HepG2 (cell line): ENCODE results near the gene S100A7. TPM values are rescaled to one million over a fixed set of nuclear protein-coding genes. Genes with fewer than 3 reads are reported as not detected.

Experiments used
- ATF2 ChIP-seq: sonication (generic); formaldehyde crosslinking; IDR thresholded peaks from 2 replicates; pipeline ENCODE4 v1.4.0; 2020; ENCODE audit warnings: missing genetic modification reagents
- CHD2 ChIP-seq: IDR thresholded peaks from 2 replicates; pipeline ENCODE4 v1.6.1; 2011; ENCODE audit warnings: low read depth, low read length, improper control_type of control experiment
- FOXA3 ChIP-seq: IDR thresholded peaks from 2 replicates; pipeline ENCODE4 v1.6.1; 2016; ENCODE audit warnings: missing genetic modification reagents, missing compliant biosample characterization
- HNRNPH1 ChIP-seq: fragments of 200-400 bp; formaldehyde crosslinking; optimal IDR thresholded peaks from 2 replicates; pipeline ENCODE3; 2017; ENCODE audit warnings: mild to moderate bottlenecking, low read depth, low read length
- HOXA5 ChIP-seq: sonication (generic); formaldehyde crosslinking; IDR thresholded peaks from 2 replicates; pipeline ENCODE4 v1.4.0; 2020; ENCODE audit warnings: missing genetic modification reagents
- JUND ChIP-seq: sonication (generic); formaldehyde crosslinking; IDR thresholded peaks from 2 replicates; pipeline ENCODE4 v1.8.0; 2022; ENCODE audit warnings: mild to moderate bottlenecking, missing genetic modification reagents
- KLF12 ChIP-seq: sonication (generic); formaldehyde crosslinking; IDR thresholded peaks from 2 replicates; pipeline ENCODE4 v1.4.0; 2020; ENCODE audit warnings: missing genetic modification reagents, borderline replicate concordance
- MAF1 ChIP-seq: sonication (generic); formaldehyde crosslinking; IDR thresholded peaks from 2 replicates; pipeline ENCODE4 v1.5.0; 2020; ENCODE audit warnings: missing genetic modification reagents, borderline replicate concordance
- MIXL1 ChIP-seq: IDR thresholded peaks from 2 replicates; pipeline ENCODE4 v1.6.1; 2016
- MTF1 ChIP-seq: sonication (generic); formaldehyde crosslinking; IDR thresholded peaks from 2 replicates; pipeline ENCODE4 v1.5.0; 2020; ENCODE audit warnings: missing genetic modification reagents
- MXI1 ChIP-seq: IDR thresholded peaks from 3 replicates; pipeline ENCODE4 v1.6.1; 2012; ENCODE audit warnings: low read depth, low read length, inconsistent platforms, borderline replicate concordance
- MYC ChIP-seq: sonication (generic); formaldehyde crosslinking; IDR thresholded peaks from 2 replicates; pipeline ENCODE4 v1.9.0; 2021; ENCODE audit warnings: missing genetic modification reagents, borderline replicate concordance
- NFE2 ChIP-seq: sonication (generic); formaldehyde crosslinking; IDR thresholded peaks from 2 replicates; pipeline ENCODE4 v1.4.0; 2020; ENCODE audit warnings: missing genetic modification reagents
- POGZ ChIP-seq: sonication (generic); formaldehyde crosslinking; IDR thresholded peaks from 2 replicates; pipeline ENCODE4 v1.4.0; 2020; ENCODE audit warnings: mild to moderate bottlenecking, missing genetic modification reagents
- SETDB1 ChIP-seq: sonication (generic); formaldehyde crosslinking; IDR thresholded peaks from 2 replicates; pipeline ENCODE4 v1.5.1; 2020; ENCODE audit warnings: missing genetic modification reagents, mild to moderate bottlenecking, borderline replicate concordance
- SYNCRIP ChIP-seq: fragments of 200-400 bp; formaldehyde crosslinking; IDR thresholded peaks from 2 replicates; pipeline ENCODE4 v1.6.1; 2018; ENCODE audit warnings: mild to moderate bottlenecking, low read depth, low read length; ENCODE audit not compliant: insufficient read depth
- TBL1XR1 ChIP-seq: fragments of 150-350 bp; IDR thresholded peaks from 2 replicates; pipeline ENCODE4 v1.6.1; 2014; ENCODE audit warnings: borderline replicate concordance, low read length; ENCODE audit not compliant: partially characterized antibody
- TBX2 ChIP-seq: sonication (generic); formaldehyde crosslinking; IDR thresholded peaks from 2 replicates; pipeline ENCODE4 v1.5.0; 2020; ENCODE audit warnings: missing genetic modification reagents, mild to moderate bottlenecking, borderline replicate concordance
- THAP8 ChIP-seq: sonication (generic); formaldehyde crosslinking; IDR thresholded peaks from 2 replicates; pipeline ENCODE4 v1.5.1; 2020; ENCODE audit warnings: missing genetic modification reagents, mild to moderate bottlenecking, borderline replicate concordance
- TOPORS ChIP-seq: sonication (generic); formaldehyde crosslinking; IDR thresholded peaks from 2 replicates; pipeline ENCODE4 v1.8.0; 2023; ENCODE audit warnings: mild to moderate bottlenecking, missing genetic modification reagents
- ZC3H4 ChIP-seq: sonication (generic); formaldehyde crosslinking; IDR thresholded peaks from 2 replicates; pipeline ENCODE4 v1.4.0; 2020; ENCODE audit warnings: missing genetic modification reagents, borderline replicate concordance
- ZKSCAN1 ChIP-seq: fragments of 150-350 bp; IDR thresholded peaks from 2 replicates; pipeline ENCODE4 v1.6.1; 2014; ENCODE audit warnings: low read length
- ZNF124 ChIP-seq: sonication (generic); formaldehyde crosslinking; IDR thresholded peaks from 2 replicates; pipeline ENCODE4 v1.4.0; 2020; ENCODE audit warnings: missing genetic modification reagents
- ZNF24 ChIP-seq: fragments of 450-650 bp; IDR thresholded peaks from 2 replicates; pipeline ENCODE4 v1.6.1; 2017; ENCODE audit warnings: antibody characterized with exemption, mild to moderate bottlenecking
- ZNF326 ChIP-seq: sonication (generic); formaldehyde crosslinking; IDR thresholded peaks from 2 replicates; pipeline ENCODE4 v1.4.0; 2020; ENCODE audit warnings: missing genetic modification reagents, borderline replicate concordance
- ZNF335 ChIP-seq: sonication (generic); formaldehyde crosslinking; IDR thresholded peaks from 2 replicates; pipeline ENCODE4 v1.4.0; 2020; ENCODE audit warnings: missing genetic modification reagents
- ZNF605 ChIP-seq: sonication (generic); formaldehyde crosslinking; IDR thresholded peaks from 2 replicates; pipeline ENCODE4 v1.8.0; 2022; ENCODE audit warnings: mild to moderate bottlenecking, missing genetic modification reagents
- ZNF607 ChIP-seq: sonication (generic); formaldehyde crosslinking; IDR thresholded peaks from 2 replicates; pipeline ENCODE4 v1.5.1; 2020; ENCODE audit warnings: missing genetic modification reagents, mild to moderate bottlenecking, borderline replicate concordance
- ZNF672 ChIP-seq: sonication (generic); formaldehyde crosslinking; IDR thresholded peaks from 2 replicates; pipeline ENCODE4 v1.8.1; 2022; ENCODE audit warnings: missing genetic modification reagents
- ZNF674 ChIP-seq: sonication (generic); formaldehyde crosslinking; IDR thresholded peaks from 2 replicates; pipeline ENCODE4 v1.5.0; 2020; ENCODE audit warnings: low read depth, mild to moderate bottlenecking, missing genetic modification reagents
- ZNF7 ChIP-seq: IDR thresholded peaks from 2 replicates; pipeline ENCODE4 v1.6.1; 2016; ENCODE audit warnings: missing biosample characterization, missing genetic modification reagents
- ZSCAN25 ChIP-seq: sonication (generic); formaldehyde crosslinking; IDR thresholded peaks from 2 replicates; pipeline ENCODE4 v1.8.0; 2022; ENCODE audit warnings: mild to moderate bottlenecking, missing genetic modification reagents
- polyA plus RNA-seq, 8 experiments: library from polyadenylated mRNA; depleted of rRNA in 3 of 8; stranded (reverse) in 7 of 8; unstranded in 1 of 8; fragments of >200 nt; fragmentation: Illumina TruSeq in 4 of 8; extraction: Trizol in 4 of 8; gene quantifications; 2 replicates each; pipeline versions ENCODE4 v1.2.1 to v1.2.3, GENCODE V29; 2011 to 2016; ENCODE audit warnings: low read depth in 4 of 8, missing spikeins in 1 of 8, mixed read lengths in 1 of 8; ENCODE audit not compliant: insufficient read depth in 1 of 8
- total RNA-seq, 5 experiments: library from RNA; depleted of rRNA; stranded (reverse); fragments of >200 nt; fragmentation: Illumina TruSeq; extraction: Trizol; gene quantifications; 2 replicates each; pipeline ENCODE4 v1.2.3, GENCODE V29; 2016; ENCODE audit warnings: low read depth in 1 of 5

The S100A7 gene
- total and polyA plus RNA-seq, 2 of the 13 experiments (the other 11 are each of a cell fraction or from before 2014, with no cell fraction given) = not detected

- TF ChIP-seq ATF2 (CRISPR knock-in tag) = no peak
- TF ChIP-seq ZNF607 (CRISPR knock-in tag) = no peak
- no peak for TF ChIP-seq CHD2
- no peak for TF ChIP-seq HNRNPH1
- TF ChIP-seq HOXA5 (CRISPR knock-in tag) = no peak
- TF ChIP-seq THAP8 (CRISPR knock-in tag) = no peak
- TF ChIP-seq ZKSCAN1 = no peak
- no peak for TF ChIP-seq TOPORS (CRISPR knock-in tag)
- TF ChIP-seq ZNF674 (CRISPR knock-in tag) = no peak
- TF ChIP-seq FOXA3 (CRISPR knock-in tag) = 0 out of 2 replicates have a peak, but pooled peaks have one; percentile 6
- TF ChIP-seq ZNF24 = no peak
- TF ChIP-seq SYNCRIP = no peak
- no peak for TF ChIP-seq ZNF335 (CRISPR knock-in tag)
- no peak for TF ChIP-seq MTF1 (CRISPR knock-in tag)
- no peak for TF ChIP-seq ZNF605 (CRISPR knock-in tag)
- TF ChIP-seq MAF1 (CRISPR knock-in tag) = no peak
- no peak for TF ChIP-seq TBL1XR1
- TF ChIP-seq KLF12 (CRISPR knock-in tag) = no peak
- no peak for TF ChIP-seq TBX2
- TF ChIP-seq MXI1 = 0 out of 3 replicates have a peak, but pooled peaks have one; percentile 17
- TF ChIP-seq ZC3H4 (CRISPR knock-in tag) = no peak
- no peak for TF ChIP-seq ZNF326 (CRISPR knock-in tag)
- TF ChIP-seq ZNF124 (CRISPR knock-in tag) = no peak
- no peak for TF ChIP-seq POGZ (CRISPR knock-in tag)
- TF ChIP-seq ZSCAN25 = peak; percentile 46; the same call in 1 of the 2 replicates
- TF ChIP-seq NFE2 (CRISPR knock-in tag) = no peak
- peak; percentile 48; the same call in 1 of the 2 replicates for TF ChIP-seq MYC (CRISPR knock-in tag)
- no peak for TF ChIP-seq ZNF672 (CRISPR knock-in tag)
- TF ChIP-seq JUND = peak; percentile 63; the same call in 1 of the 2 replicates
- no peak for TF ChIP-seq MIXL1
- TF ChIP-seq SETDB1 (CRISPR knock-in tag) = no peak
- no peak for TF ChIP-seq ZNF7 (CRISPR knock-in tag)
Measured at GRCh38 chr1:153506831-153507413, 46.5 kb upstream of the S100A7 start (continued).
